GM12878 (cell line): ENCODE results near the gene DCTN2. TPM values are rescaled to one million over a fixed set of nuclear protein-coding genes. Genes with fewer than 3 reads are reported as not detected.

Experiments
- ATAC-seq: fragments of 200-7000 bp; cut with Tn5 transposase; 3 replicates; pipeline ENCODE4 v1.9.1; 2020; ENCODE audit warnings: mild to moderate bottlenecking, moderate library complexity
- BruUV-seq: library from RNA; stranded (reverse); fragments of 400-500 nt; replicated peaks from 2 replicates; lab custom pipeline; 2021; lab: Mats Ljungman, UMichigan
- CTCF ChIA-PET: fragments of 300-600 bp; sonication (Branson Sonifier 250); formaldehyde crosslinking; extraction: SDS; loops from one replicate; lab custom pipeline; 2021; ENCODE audit warnings: inconsistent platforms; lab: Yijun Ruan, JAX
- POLR2A ChIA-PET: fragments of 350-600 bp; formaldehyde crosslinking; extraction: SDS; loops from one replicate; lab custom pipeline; 2021; ENCODE audit warnings: inconsistent platforms; lab: Charles Lee
- RAD21 ChIA-PET: fragments of 300-600 bp; sonication (Branson Sonifier 250); formaldehyde crosslinking; loops from one replicate; lab custom pipeline; 2023; ENCODE audit warnings: antibody characterized with exemption; ENCODE audit not compliant: unreplicated experiment; lab: Charles Lee
- SMC1A ChIA-PET: fragments of 300-600 bp; sonication (Branson Sonifier 250); formaldehyde crosslinking; loops from one replicate; lab custom pipeline; 2023; ENCODE audit not compliant: unreplicated experiment, uncharacterized antibody; lab: Charles Lee
- DNase-seq: peaks from one replicate; pipeline ENCODE4 v3.0.0-alpha.2; 2011; ENCODE audit warnings: low read depth, low spot score
- FAIRE-seq: peaks from 3 replicates; lab custom pipeline; 2011; peaks lifted over from hg19 to GRCh38; lab: Jason Lieb, UNC
- H2AFZ ChIP-seq: 2 replicates; pipeline ENCODE4 v1.6.0; 2011; ENCODE audit warnings: low read depth, low read length, control low read depth; ENCODE audit not compliant: control insufficient read depth
- H3K27ac ChIP-seq: 2 replicates; pipeline ENCODE4 v1.5.1; 2011; ENCODE audit warnings: control low read depth; ENCODE audit not compliant: control insufficient read depth, insufficient read depth
- H3K27me3 ChIP-seq, 2 experiments: replicated peaks in 1 of 2; 2 replicates each; pipeline versions ENCODE4 v1.6.0 to v1.6.1; 2011; ENCODE audit warnings: low read length in 1 of 2; ENCODE audit not compliant: control insufficient read depth in 2 of 2, insufficient read depth in 2 of 2
- H3K36me3 ChIP-seq, 2 experiments: 2 replicates each; pipeline ENCODE4 v1.5.1; 2011; ENCODE audit warnings: low read length in 1 of 2; ENCODE audit not compliant: control insufficient read depth in 2 of 2, insufficient read depth in 2 of 2
- H3K4me1 ChIP-seq: 2 replicates; pipeline ENCODE4 v1.6.1; 2011; ENCODE audit warnings: mild to moderate bottlenecking, low read length, moderate library complexity, mixed read lengths; ENCODE audit not compliant: control insufficient read depth, insufficient read depth
- H3K4me2 ChIP-seq: 2 replicates; pipeline ENCODE4 v1.6.0; 2011; ENCODE audit warnings: control low read depth; ENCODE audit not compliant: control insufficient read depth, insufficient read depth
- H3K4me3 ChIP-seq: fragments of 200-600 bp; sonication (generic); 2 replicates; pipeline ENCODE4 v1.5.1; 2016
- H3K79me2 ChIP-seq: 2 replicates; pipeline ENCODE4 v1.6.0; 2011; ENCODE audit warnings: low read length; ENCODE audit not compliant: control insufficient read depth, insufficient read depth
- H3K9ac ChIP-seq: 2 replicates; pipeline ENCODE4 v1.8.0; 2011; ENCODE audit warnings: low read length, control low read depth, mixed read lengths; ENCODE audit not compliant: control insufficient read depth, insufficient read depth
- H3K9me3 ChIP-seq: replicated peaks from 3 replicates; pipeline ENCODE4 v1.5.1; 2011; ENCODE audit warnings: mild to moderate bottlenecking, low read length; ENCODE audit not compliant: control insufficient read depth, insufficient read depth
- H4K20me1 ChIP-seq: 2 replicates; pipeline ENCODE4 v1.6.0; 2011; ENCODE audit not compliant: control insufficient read depth, insufficient read depth
- ESRRA ChIP-seq: IDR thresholded peaks from 2 replicates; pipeline ENCODE4 v1.6.1; 2012; ENCODE audit warnings: mild to moderate bottlenecking, low read length, improper control_type of control experiment
- FOXK2 ChIP-seq: fragments of 450-650 bp; IDR thresholded peaks from 2 replicates; pipeline ENCODE4 v1.6.1; 2017; ENCODE audit warnings: mild to moderate bottlenecking, moderate library complexity
- GABPA ChIP-seq: IDR thresholded peaks from 2 replicates; pipeline ENCODE4 v1.6.1; 2014; ENCODE audit warnings: antibody characterized with exemption, low read depth, mild to moderate bottlenecking, inconsistent platforms
- RFX5 ChIP-seq: IDR thresholded peaks from 2 replicates; pipeline ENCODE4 v1.6.1; 2011; ENCODE audit warnings: low read depth, low read length, improper control_type of control experiment
- SMARCA5 ChIP-seq: fragments of 450-650 bp; IDR thresholded peaks from 2 replicates; pipeline ENCODE4 v1.6.1; 2017; ENCODE audit warnings: mild to moderate bottlenecking
- SPI1 ChIP-seq: IDR thresholded peaks from 2 replicates; pipeline ENCODE4 v1.6.1; 2011; ENCODE audit warnings: low read depth, mild to moderate bottlenecking, low read length, moderate library complexity, borderline replicate concordance; ENCODE audit not compliant: insufficient read depth
- SREBF2 ChIP-seq: IDR thresholded peaks from 2 replicates; pipeline ENCODE4 v1.6.1; 2012; ENCODE audit warnings: mild to moderate bottlenecking, low read length
- TCF3 ChIP-seq: IDR thresholded peaks from 2 replicates; pipeline ENCODE4 v1.6.1; 2012; ENCODE audit warnings: low read depth, mild to moderate bottlenecking, low read length, borderline replicate concordance; ENCODE audit not compliant: insufficient read depth
- USF1 ChIP-seq: IDR thresholded peaks from 2 replicates; pipeline ENCODE4 v1.6.1; 2011; ENCODE audit warnings: borderline replicate concordance, low read depth, mild to moderate bottlenecking, moderate library complexity, mixed read lengths, low read length; ENCODE audit not compliant: insufficient read depth; ENCODE audit errors: extremely low read length
- ZNF384 ChIP-seq: IDR thresholded peaks from 2 replicates; pipeline ENCODE4 v1.6.1; 2012; ENCODE audit warnings: low read depth, mild to moderate bottlenecking, low read length, improper control_type of control experiment, borderline replicate concordance
- WGBS: methylation state at CpG from one replicate; pipeline ENCODE4 v1.1.6; 2016; ENCODE audit warnings: low lambda C conversion rate; ENCODE audit not compliant: insufficient replicate concordance, insufficient coverage; ENCODE audit errors: missing lambda C conversion rate; 5-methylcytosine and 5-hydroxymethylcytosine counted together
- in situ Hi-C: fragments of 300-500 bp; cut with MboI; formaldehyde crosslinking; loops from 9 replicates; pipeline ENCODE4 v1.14.3; 2018; ENCODE audit warnings: mixed read lengths
- intact Hi-C: fragments of 100-400 bp; cut with micrococcal nuclease; formaldehyde crosslinking; loops from one replicate; pipeline ENCODE4 v1.14.2; 2022; ENCODE audit not compliant: unreplicated experiment
- polyA plus RNA-seq, 11 experiments: library from polyadenylated mRNA; depleted of rRNA in 4 of 11; unstranded in 6 of 11; stranded (reverse) in 5 of 11; fragments of >200 nt; fragmentation: Nextera tagmentation in 4 of 11; fragmentation: Illumina TruSeq in 1 of 11; extraction: Ambion mirVana in 4 of 11; extraction: Trizol in 1 of 11; gene quantifications; 1 replicate in 1 of 11; 2 replicates in 10 of 11; pipeline versions ENCODE4 v1.2.1 to v1.2.3, GENCODE V29; 2011 to 2016; ENCODE audit warnings: inconsistent platforms in 2 of 11, missing spikeins in 2 of 11, low read depth in 1 of 11
- total RNA-seq, 4 experiments: library from RNA; depleted of rRNA in 3 of 4; stranded (reverse); fragments of >200 nt in 3 of 4; fragmentation: Illumina TruSeq in 1 of 4; extraction: Trizol in 1 of 4; gene quantifications; 2 replicates each; pipeline versions ENCODE4 v1.2.1 to v1.2.3, GENCODE V29; 2013 to 2021

The DCTN2 gene
- total and polyA plus RNA-seq, 10 of the 15 experiments (the other 5 are each of a cell fraction or from before 2014, with no cell fraction given) = 32.3 to 171 (median 100) TPM

- H3K27ac ChIP-seq = no peak overlapping the region
- peaks cover 2% of the 10 kb centered on the region; the same call in 1 of the 2 replicates for H3K4me1 ChIP-seq
- FAIRE-seq (no peak), ATAC-seq (no peak), DNase-seq (no peak)
- intact Hi-C loops (loop anchor here (10.0 kb wide), 1 partner anchor 318 kb away; no protein-coding TSS in a partner anchor), in situ Hi-C loops (no loop called here)
- CTCF ChIA-PET = interaction anchor here (4.6 to 7.8 kb wide), 2 partner anchors 34 to 154 kb away, joined by 22 to 119 read pairs; no protein-coding TSS in a partner anchor
- H3K27me3 ChIP-seq = no peaks in the 10 kb centered on the region
- SMC1A ChIA-PET = no interaction called here
- peaks cover 6% of the 10 kb centered on the region for H3K79me2 ChIP-seq
- no peak overlapping the region for H3K9ac ChIP-seq
- no peak overlapping the region for H3K4me3 ChIP-seq
- no peak overlapping the region for H2AFZ ChIP-seq
- H3K36me3 ChIP-seq = no peaks in the 10 kb centered on the region
- no TSS peak for BruUV-seq
- no peaks in the 10 kb centered on the region for H4K20me1 ChIP-seq
- POLR2A ChIA-PET = no interaction called here
- WGBS = 68% methylated on average over 3 of the region's 3 CpGs
- RAD21 ChIA-PET = no interaction called here
- no peak overlapping the region for H3K4me2 ChIP-seq
- no peaks in the 10 kb centered on the region for H3K9me3 ChIP-seq
- TF ChIP-seq ESRRA (no peak), SREBF2 (no peak), GABPA (no peak), USF1 (no peak), TCF3 (no peak), SPI1 (no peak), ZNF384 (no peak), RFX5 (no peak), SMARCA5 (no peak), FOXK2 (no peak)
- TF ChIP-seq, all 136 proteins: peak for 0
Observed at GRCh38 chr12:57586832-57587429, 39.9 kb upstream of the DCTN2 start.
